GM12873 (cell line): Measurements from ENCODE around the gene ETS1.

ENCODE experiments used
- CTCF ChIP-seq: IDR thresholded peaks from 2 replicates; pipeline ENCODE4 v1.5.1; 2012; ENCODE audit warnings: low read depth, mild to moderate bottlenecking, moderate library complexity, low read length, control low read depth; ENCODE audit not compliant: insufficient read depth; ENCODE audit errors: missing control alignments

Gene ETS1

GRCh38 chr11:128616161-128616560 lies 28.8 kb upstream of the ETS1 start:
- no peak for TF ChIP-seq CTCF

GRCh38 chr11:128615612-128616011 lies 28.3 kb upstream of the ETS1 start:
- no peak for TF ChIP-seq CTCF

- TF ChIP-seq CTCF = no peak
Observed at GRCh38 chr11:128615076-128615475, 27.7 kb upstream of the ETS1 start.

GRCh38 chr11:128614026-128614425 lies 26.7 kb upstream of the ETS1 start:
- TF ChIP-seq CTCF = no peak

- TF ChIP-seq CTCF = no peak
Observed at GRCh38 chr11:128613300-128613995, 26.1 kb upstream of the ETS1 start.

GRCh38 chr11:128610721-128611617 lies 23.6 kb upstream of the ETS1 start:
- no peak for TF ChIP-seq CTCF

- no peak for TF ChIP-seq CTCF
Observed at GRCh38 chr11:128609785-128610184, 22.4 kb upstream of the ETS1 start.
